HG03103 (cell line): ENCODE measurements around the gene CRYGN.

Experiments
- ATAC-seq: cut with Tn5 transposase; IDR thresholded peaks from one replicate; pipeline ENCODE4 v1.9.1; 2021; ENCODE audit warnings: low read depth; ENCODE audit not compliant: unreplicated experiment

The CRYGN gene

DNA sequence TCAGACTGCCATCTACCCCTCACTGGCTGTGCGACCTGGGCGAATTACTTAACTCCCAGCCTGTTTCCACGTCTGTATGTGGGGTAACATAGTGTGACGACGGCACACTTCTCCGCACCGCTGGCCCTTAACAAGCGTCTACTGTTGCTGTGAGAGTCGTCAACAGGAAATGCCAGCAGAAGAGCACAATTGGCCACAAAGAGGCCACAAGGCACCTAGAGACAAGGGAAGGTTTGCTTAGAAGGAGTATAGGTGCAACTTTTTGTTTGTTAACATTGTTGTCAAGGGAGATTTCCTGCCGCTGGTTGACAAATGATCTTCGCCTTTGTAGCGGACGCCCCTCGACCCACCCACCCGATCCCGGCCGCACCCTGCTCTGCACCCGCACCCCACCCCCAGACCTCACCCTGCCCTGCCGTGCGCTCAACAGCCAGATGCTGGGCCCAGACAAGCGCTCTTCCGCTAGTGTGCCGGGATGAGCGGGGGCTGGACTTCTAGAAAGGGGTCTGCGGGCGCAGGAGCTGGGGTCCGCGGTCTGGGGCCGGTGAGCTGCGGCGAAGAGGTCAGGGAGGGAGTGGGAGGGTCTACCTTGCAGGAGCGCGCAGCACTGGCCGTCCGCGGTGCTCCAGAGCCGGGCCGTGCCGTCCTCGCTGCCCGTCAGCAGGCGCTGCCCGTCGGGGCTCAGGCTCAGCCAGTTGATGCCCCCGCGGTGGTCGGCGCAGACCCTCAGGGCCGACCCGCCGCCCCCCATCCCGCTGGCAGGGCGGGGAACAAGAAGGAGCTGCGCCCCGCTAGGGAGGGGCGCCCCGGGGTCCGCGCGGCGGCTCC, 30.9 kb downstream of the CRYGN start:
- ATAC-seq = peak; percentile 57

DNA sequence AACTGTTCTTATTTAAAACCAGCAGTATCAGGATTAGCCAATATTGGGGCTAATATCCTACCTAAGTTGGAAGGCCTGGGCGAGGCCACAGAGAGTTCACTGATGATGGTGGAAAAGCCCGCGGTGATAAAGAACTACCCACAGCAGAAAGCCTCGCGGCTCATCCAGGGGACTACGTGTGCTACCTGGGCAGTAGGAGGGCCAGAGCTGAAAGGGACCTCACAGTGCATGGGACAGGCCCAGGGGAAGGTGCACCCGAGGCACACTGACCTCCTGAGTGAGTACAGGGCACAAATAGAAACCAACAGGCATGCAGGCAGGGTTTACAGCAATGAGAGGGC, 31.5 kb downstream of the CRYGN start:
- ATAC-seq = no peak

DNA sequence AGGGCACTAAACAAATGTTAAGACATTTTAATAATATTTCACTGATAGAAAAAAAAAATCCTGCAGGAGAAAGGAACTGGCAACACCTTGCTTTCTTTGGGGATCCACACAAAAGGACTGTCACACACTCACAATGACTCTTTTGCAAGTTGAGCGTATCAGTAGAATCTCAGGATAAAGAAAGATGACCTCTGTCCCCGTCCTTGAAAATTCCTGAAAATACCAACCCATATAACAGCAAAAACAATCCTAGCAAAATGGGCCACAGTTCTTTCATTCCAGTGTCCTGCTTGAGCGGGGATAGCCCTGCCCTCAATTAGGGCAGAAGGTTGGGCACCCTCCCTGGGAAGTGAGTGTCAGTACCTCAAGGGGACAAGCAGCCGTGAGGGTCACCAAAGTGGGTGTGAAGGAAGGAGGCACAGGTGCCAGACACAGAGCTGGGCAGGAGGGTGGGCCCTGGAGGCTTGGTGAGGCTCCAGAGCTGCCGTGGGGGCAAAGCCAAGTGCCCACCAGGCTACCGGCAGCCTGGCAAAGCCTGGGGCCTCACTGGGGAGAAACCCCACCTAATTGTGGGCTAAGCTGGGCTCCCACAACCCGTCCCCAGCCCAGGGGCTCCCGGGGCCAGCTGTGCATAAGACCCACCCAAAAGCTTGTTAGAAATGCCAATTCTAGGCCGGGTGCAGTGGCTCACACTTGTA, 32.9 kb downstream of the CRYGN start:
- no peak for ATAC-seq

DNA sequence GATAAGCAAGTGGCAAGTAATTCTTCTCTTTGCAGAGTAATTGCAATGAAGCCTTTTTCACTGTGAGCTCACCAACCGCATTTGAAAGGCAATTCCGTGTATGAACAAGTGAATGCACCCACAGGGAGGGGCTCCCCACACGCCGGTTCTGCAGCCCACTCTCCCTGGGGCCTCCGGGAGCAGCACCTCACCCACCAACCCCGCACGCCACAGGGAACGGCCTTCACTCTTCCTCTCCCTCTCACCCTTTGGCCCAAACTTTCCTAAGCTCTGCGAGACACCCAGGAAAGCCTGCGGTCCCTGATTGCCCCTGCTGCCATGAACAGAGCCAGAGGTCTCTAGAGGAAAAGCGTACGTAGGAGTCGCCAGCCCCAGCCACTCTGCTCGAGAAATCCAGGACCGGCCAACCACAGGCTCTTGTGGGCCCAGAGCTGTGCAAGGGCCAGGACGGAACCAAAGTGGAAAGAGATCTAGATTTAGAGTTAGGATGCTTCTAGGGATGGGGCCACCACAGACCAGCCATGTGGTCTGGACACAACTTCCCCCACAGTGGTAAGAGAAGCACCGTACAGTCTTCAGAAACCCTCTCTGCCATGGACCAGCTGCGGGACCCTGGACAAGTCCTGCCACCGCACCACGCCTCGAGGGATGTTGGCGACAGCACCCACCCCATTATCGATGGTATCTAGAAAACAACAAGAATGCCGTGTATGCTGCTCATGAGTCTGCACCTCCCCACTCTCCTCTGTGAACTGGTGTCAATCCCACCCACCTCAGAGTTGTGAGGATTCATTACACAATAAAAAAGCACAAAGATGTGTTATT, 33.7 kb downstream of the CRYGN start:
- no peak for ATAC-seq

DNA sequence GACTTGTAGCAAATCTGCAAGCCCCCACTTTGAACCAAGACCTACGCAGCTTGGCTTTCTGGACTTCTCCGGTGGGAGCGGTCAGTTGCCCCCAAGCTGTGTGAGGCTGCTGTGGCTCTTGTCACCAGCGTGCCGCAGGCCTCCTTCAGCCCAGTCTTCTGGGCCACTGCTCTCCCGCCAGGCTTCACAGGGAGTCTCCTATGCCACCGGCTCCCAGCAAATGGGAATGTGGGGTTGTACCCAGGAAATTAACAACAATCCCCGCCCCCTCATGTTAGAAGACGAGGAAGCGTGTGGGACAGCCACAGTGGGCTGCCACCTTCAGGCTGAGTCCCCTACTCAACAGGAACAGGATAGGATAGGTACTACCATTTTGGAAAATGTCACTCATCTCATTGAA, 34.4 kb downstream of the CRYGN start:
- ATAC-seq = no peak

DNA sequence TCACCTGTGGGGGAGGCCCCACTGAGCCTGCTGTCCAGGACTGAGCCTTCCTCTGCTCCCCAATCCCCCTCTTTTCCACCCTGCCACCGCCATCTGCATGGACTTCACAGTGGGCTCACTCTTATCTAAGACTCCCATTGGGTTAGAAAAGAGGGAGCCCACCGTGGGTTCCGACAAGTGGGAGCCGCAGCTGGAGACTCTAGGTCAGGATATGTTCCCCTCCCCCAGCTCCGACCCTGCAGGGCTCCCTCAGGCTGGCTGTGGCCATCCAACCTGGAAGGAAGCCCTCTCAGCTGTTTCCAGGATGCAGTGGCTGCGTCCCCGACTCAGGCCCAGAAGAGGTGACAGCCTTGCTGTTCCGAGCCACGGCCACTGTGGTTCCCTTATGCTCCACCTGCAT, 34.9 kb downstream of the CRYGN start:
- no peak for ATAC-seq

DNA sequence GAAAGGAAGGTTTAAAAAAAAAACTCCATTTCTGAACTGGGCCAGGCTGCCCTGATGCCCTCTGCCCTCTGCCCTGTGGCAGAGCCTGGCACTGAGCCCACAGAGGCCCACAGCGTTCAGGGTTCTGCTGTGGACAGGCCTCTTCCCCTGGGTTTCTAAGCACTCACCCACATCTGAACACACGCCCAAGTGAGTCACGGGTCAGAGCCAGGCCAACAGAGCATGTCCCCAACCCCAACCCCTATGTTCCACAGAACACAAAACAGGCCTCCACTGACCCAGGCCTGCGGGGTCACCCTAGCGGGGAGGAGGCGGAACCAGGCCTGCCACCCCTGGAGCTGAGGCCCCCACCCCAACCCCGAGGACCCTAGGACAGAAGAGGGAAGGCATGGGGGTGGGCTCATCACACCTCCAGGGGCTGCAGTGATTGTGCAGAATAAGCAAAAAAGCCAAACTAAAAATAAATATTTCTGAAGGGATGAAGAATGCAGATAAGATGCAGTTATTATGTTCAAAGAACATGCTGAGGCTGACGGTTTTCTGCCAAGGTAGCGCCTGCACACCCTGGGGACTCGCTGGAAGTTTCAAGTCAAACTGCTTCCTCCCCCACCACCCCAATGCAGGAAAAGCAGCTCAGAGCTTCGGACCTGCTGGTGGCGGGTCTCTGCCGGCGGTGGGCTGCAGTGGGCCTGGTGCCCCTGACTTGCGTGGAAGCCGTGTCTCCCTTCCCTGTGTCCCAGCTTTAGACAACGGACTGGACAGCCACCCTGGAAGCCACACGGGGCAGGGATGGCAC, 35.5 kb downstream of the CRYGN start:
- ATAC-seq = no peak

DNA sequence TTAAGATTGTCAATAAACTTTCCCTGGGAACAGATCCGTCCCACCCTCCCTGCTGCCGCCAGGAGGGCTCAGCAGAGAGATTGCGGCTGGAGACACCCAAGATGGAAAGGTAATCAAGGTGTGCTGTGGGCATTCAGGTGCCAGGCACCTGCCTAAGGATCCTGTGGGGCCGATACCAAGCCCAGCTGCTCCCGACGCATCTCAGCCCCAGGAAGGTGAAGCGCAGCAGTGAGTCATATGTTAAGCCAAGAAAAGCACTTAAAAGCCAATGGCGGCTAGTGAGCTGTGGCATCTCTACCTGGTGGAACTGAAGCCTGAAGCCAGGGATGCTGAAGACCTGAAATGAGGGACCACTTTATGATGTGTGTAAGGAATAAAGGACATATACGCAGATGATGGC, 36.2 kb downstream of the CRYGN start:
- no peak for ATAC-seq

DNA sequence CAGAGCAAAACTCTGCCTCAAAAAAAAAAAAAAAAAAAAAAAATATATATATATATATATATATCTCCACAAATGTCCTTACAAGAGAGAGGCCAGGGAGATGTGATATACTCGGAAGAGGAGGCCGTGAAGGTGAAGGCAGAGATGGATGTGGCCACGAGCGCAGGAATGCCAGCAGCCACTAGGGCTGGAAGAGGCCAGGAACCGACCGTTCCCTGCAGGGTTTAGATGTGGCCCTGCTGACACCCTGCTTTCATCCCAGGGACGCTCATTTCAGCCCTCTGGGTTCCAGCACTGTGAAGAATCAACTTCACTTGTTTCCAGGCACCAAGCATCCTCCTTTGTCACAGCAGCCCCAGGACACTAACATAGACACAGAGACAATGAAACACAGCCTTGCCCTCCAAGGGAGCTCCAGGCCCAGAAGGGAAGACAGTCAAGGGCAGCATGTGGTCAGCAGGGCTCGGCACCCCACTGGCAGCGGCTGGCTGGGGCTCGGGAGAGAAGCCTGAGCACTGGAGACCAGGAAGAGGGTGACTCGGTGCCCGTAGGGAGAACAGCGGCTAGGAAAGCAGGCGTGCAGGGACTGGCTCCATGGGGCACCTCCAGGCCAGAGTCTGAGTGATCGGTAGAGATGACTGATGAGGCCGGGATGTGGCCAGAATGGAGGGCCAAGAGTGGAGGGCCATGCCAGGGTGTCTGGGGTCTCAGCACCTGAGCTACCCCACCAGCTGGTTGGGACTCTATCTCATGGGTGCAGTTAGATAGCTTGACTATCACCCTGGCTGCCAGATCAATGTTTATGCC, 37.7 kb downstream of the CRYGN start:
- ATAC-seq = no peak

DNA sequence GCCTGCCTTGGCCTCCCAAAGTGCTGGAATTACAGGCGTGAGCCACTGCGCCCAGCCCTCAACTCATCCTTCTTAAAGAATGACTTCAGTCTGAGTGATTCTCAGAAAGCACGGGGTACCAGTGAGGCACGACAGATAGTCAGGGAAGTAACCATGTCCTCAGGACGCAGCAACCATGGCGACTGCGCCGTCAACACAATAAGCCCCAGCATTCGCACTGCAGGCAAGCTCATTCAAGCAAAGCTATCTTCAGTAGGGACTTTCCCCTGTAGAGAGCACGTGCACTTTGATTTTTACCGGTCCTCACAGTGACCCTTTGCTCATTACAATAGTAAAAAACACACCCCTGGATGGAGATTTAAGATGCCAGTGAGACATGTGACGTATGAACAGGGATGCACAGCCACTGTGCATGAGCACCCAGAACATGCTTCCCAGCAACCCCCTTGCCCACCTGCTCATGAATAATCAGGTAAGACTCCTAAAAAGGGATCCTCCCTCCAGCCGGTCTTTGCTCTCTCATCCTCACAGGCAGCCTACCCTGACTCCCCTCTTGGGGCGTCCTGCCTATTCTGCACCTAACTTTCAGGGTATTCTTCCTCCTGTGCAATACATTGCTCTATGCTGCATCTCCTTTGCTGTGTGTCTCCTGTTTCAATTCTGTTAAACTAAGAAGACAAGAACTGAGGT, 39.2 kb downstream of the CRYGN start:
- ATAC-seq = peak; percentile 87

DNA sequence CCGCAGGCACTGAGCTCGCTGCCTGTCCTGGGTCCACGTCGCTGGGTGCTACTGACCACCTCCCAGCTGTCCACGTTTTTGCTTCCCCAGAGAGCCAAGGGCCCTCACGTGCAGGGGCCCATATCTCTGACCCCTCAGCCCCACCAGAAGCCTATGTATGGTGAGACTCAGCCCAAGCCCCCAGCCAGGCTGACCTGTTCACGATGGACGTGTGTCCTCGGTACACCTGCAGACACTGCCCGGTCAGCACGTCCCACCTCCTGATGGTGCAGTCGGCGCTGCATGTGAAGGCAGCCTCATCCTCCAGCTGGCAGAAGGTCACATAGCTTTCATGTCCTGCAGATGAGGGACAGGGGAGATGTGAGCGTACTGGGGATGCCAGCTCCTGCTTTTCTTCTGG, 40.0 kb downstream of the CRYGN start:
- ATAC-seq = no peak

DNA sequence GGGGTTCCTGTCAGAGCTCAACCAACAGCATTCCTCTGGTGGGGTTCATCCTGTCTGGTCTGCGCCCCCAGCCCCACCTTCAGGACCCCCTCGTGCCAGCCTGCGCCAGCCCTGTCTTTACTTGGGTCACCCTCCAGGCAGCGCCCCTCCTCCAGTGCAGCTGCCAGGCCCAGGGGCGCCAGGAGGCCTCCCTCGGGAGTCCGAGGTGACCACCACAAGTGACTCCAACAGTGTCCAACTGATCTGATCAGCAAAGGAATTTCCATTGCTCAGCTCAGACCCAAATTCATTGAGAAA, 40.7 kb downstream of the CRYGN start:
- no peak for ATAC-seq

DNA sequence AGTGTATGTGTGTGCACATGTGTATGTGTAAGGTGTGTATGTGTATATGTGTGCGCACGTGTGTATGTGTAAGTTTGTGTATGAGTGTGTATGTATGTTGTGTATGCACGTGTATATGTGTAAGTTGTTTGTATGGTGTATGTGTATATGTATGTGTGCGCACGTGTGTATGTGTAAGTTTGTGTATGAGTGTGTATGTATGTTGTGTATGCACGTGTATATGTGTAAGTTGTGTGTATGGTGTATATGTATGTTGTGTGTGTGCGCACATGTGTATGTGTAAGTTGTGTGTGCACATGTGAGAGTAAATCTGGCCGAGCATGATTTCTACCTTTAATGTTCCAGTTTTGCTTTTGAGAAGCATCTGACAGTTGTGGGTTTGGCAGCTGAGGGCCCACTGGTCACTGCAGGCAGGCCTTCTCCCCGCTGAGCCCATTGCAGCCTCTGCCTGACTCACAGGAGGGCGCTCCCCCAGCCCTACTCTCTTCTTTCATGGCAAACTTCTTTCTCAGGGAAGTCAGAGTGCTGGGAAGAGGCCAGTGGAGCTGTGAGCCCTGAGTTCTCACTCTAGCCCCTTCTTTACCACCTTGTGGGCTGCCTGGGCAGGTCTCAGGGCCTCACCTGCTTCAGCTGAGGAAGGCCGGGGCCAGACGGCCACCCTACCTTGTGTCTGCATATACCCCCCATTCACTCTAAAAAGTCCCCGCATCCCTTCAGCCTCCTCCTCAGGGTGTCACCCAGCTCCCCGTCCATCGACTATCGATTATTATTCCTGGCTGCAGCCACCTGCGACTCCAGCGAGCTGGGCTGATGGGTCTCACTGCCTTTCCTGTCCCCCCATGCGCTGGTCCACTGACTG, 41.3 kb downstream of the CRYGN start:
- ATAC-seq = no peak

DNA sequence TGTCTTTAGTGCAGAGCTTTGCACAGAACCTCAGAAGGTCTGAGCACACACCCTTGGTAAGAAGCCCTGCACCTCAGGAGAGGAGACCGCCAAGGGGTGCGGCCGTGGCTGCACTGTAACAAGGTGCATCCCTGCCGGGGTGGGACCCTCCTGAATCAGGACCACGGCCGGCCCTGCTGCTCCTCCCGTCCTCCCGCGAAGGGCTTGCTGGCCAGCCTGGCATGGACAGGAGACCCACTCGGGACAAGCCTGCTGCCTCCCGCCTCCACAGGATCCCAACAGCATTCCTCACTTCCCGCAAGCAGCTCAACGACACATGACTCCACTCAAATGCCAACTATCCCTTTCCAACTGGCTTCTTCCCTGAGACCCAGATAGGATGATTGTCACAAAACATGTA, 42.9 kb downstream of the CRYGN start:
- ATAC-seq = no peak

DNA sequence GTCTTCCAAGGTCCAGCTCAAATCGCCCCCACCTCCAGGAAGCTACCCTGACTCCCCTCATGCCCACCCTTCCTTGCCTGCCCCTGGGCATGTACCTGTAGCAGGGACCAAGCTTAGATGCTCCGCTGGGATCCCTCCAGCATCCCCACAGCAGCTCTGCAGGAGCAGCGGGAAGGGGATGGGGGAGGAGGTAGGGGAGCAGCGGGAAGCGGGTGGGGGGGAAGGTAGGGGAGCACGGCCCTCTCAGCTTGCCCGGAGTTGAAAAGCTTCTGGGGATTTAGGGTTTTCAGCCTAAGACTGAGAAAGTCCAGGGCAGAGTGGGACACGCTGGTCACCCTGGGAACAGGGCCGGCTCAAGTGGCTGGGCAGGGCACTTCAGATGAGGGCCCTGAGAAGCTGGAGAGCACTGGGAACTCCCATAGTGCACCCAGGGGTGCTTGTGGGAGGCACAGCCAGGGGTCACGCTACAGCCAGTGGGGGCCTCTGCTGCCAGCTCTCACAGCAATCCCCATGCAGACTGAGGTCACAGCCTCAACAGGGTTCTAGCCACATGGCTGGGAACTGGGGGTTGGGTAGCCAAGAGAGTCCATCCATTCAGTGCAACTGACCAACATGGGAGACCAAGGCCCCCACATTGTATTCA, 43.5 kb downstream of the CRYGN start:
- no peak for ATAC-seq

DNA sequence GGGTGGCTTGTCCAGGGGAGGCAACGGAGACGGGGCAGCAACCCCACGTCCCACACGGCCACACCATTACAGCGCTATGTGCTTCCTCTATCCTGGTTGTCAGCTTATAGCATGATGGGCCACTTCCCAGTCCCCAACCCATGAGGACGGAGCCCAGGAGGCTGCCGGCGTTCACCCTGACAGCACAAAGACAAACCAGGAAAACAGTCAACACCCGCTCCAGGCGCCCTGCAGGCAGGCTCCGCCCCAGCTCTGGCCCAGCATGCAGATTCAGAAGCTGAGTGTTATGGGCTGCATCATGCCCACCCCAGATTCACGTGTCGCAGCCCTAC, 44.9 kb downstream of the CRYGN start:
- no peak for ATAC-seq

DNA sequence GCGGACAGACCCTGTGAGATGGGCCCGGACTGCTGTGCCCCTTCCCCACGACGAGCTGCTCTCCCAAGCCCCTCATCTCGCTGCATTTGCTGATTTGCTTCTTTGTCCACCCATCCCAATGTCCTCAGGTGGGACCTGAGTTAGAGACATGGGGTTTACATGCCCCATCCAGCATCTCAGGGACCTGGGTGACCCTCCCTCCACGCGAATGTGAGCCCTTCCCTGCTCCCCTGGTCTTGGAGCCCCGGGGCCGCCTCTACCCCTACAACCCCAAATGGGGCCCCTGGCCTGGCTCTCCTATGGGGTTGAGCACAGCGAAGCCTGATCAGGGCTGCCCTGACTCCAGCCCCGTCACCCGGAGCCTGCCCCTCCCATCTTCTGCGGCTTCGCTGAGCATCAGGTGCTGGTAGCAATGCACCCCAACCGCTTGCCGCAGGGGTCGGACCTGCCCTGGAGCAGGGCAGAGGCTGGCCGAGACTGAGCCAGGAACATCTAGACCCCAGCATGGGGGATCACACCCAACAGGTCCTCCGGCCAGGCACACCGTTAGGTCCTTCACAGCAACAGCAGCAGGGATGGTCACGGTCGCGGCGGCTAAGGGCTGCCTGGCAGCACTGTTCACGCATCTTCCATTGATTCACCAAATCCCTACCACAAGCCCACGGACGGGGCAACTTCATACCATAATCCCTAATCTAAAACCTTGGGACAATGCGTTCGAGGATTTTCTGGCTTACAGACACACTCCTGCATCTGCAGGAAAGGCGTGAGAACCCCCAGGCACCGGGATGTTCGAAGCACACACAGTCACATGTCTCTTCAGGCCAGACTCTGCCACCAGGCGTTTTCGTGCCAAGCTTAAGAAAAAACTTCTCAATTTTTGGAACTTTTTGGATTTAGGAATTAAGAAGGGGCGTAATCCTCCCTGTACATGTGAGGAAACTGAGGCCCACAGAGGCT, 45.6 kb downstream of the CRYGN start:
- no peak for ATAC-seq
